CD4-positive, CD25-positive, alpha-beta regulatory T cell (primary cell): ENCODE results near the gene KLF16. TPM values are rescaled to one million over a fixed set of nuclear protein-coding genes. Genes with fewer than 3 reads are reported as not detected.

Experiments
- ATAC-seq, 2 donors: fragments of 150-1000 bp; cut with Tn5 transposase; one replicate each; pipeline ENCODE4 v1.10.0; 2021; ENCODE audit warnings: low read depth in 2 of 2, moderate number of reproducible peaks in 2 of 2, moderate library complexity in 1 of 2
- DNase-seq, 3 donors: peaks; one replicate each; pipeline versions ENCODE4 v3.0.0 to v3.0.0-alpha.2; 2012 to 2022; ENCODE audit warnings: mixed read lengths in 1 of 3
- H3K27ac ChIP-seq: one replicate; pipeline ENCODE4 v1.7.0; 2013; ENCODE audit warnings: mild to moderate bottlenecking, low read length; ENCODE audit not compliant: insufficient read depth, poor library complexity, severe bottlenecking
- H3K27me3 ChIP-seq: one replicate; pipeline ENCODE4 v1.7.0; 2013; ENCODE audit warnings: low read length; ENCODE audit not compliant: control insufficient read depth, insufficient read depth
- H3K36me3 ChIP-seq: one replicate; pipeline ENCODE4 v1.7.0; 2013; ENCODE audit warnings: mild to moderate bottlenecking, low read length, moderate library complexity; ENCODE audit not compliant: control insufficient read depth, insufficient read depth
- H3K4me1 ChIP-seq: 2 replicates; pipeline ENCODE4 v1.7.0; 2013; ENCODE audit warnings: mild to moderate bottlenecking, low read length; ENCODE audit not compliant: insufficient read depth, control insufficient read depth, poor library complexity, severe bottlenecking
- H3K4me3 ChIP-seq: one replicate; pipeline ENCODE4 v1.7.0; 2013; ENCODE audit warnings: low read depth, mild to moderate bottlenecking, low read length, moderate library complexity
- H3K9me3 ChIP-seq, 2 experiments: 1 replicate in 1 of 2; 2 replicates in 1 of 2; pipeline ENCODE4 v1.7.0; 2013; ENCODE audit warnings: low read length in 2 of 2, mild to moderate bottlenecking in 1 of 2, moderate library complexity in 1 of 2; ENCODE audit not compliant: control insufficient read depth in 2 of 2
- H3K27ac Mint-ChIP-seq, 3 donors: one replicate each; pipeline ENCODE4 v1.8.0; 2020 to 2022; ENCODE audit warnings: mild to moderate bottlenecking in 3 of 3, mixed read lengths in 3 of 3, moderate library complexity in 2 of 3
- H3K27me3 Mint-ChIP-seq: one replicate; pipeline ENCODE4 v1.8.0; 2022; ENCODE audit warnings: mild to moderate bottlenecking, mixed read lengths
- H3K36me3 Mint-ChIP-seq: one replicate; pipeline ENCODE4 v1.8.0; 2020; ENCODE audit warnings: mixed read lengths
- H3K4me1 Mint-ChIP-seq, 4 donors: one replicate each; pipeline ENCODE4 v1.8.0; 2020 to 2022; ENCODE audit warnings: mixed read lengths in 4 of 4, mild to moderate bottlenecking in 1 of 4
- H3K4me3 Mint-ChIP-seq, 4 donors: one replicate each; pipeline ENCODE4 v1.8.0; 2020 to 2022; ENCODE audit warnings: mild to moderate bottlenecking in 4 of 4, mixed read lengths in 4 of 4, moderate library complexity in 3 of 4
- H3K9me3 Mint-ChIP-seq, 7 donors: one replicate each; pipeline ENCODE4 v1.8.0; 2020 to 2022; ENCODE audit warnings: mixed read lengths in 7 of 7, mild to moderate bottlenecking in 3 of 7, moderate library complexity in 2 of 7
- polyA plus RNA-seq, 4 donors: library from polyadenylated mRNA; unstranded; fragments of 300-500 nt; fragmentation: Illumina TruSeq; gene quantifications; one replicate each; pipeline ENCODE4 v1.2.3, GENCODE V29; 2021
- total RNA-seq: library from RNA; stranded (reverse); gene quantifications from one replicate; pipeline ENCODE4 v1.2.3, GENCODE V29; 2022

Gene KLF16
- total and polyA plus RNA-seq, 5 donors from 2014 or later: 0.28 to 40.6 (median 0.76) TPM

DNA sequence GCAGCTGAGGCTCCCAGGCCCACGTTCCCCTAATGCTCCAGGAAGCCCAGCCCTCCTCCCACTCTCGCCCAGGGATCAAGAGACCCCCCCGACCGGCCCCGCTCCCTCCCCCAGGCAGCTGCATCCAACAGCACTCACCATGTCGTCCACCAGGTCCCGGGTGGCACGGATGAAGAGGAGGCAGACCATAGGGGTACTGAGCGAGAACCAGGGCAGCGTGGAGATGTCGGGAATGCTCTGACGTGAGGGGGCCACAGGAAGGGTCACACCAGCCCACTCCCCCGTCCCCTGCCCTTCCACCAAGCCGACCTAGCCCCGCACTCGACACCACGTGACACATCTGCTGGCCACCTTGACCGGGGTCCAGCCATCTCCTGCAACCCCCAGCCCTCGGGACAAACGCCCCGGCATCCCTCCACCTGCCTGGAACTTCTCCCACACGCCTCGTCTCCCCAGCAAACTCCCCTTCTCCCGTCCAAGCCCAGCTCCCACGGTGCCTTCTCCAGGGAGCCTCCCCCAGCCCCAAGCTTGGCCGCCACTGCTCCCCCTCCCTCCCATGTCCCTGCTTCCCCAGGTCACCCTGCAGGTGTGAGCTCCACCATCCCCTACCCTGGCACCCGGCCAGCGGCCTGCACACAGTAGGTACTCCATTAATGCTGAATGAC, 56.2 kb downstream of the KLF16 start:
- H3K4me3 ChIP-seq: no peak overlapping the region
- no peak overlapping the region for H3K27ac ChIP-seq
- Mint-ChIP-seq H3K27ac (no peak overlapping the region), H3K9me3 (no peaks in the 10 kb centered on the region), H3K36me3 (no peaks in the 10 kb centered on the region), H3K27me3 (no peaks in the 10 kb centered on the region), H3K4me1 (peaks cover 0 to 6% (median 0%) of the 10 kb centered on the region in 4 donors), H3K4me3 (no peak overlapping the region)
- DNase-seq (no peak), ATAC-seq (no peak)
- H3K27me3 ChIP-seq: no peaks in the 10 kb centered on the region
- H3K9me3 ChIP-seq: no peaks in the 10 kb centered on the region
- H3K36me3 ChIP-seq: no peaks in the 10 kb centered on the region
- peaks cover 7% of the 10 kb centered on the region for H3K4me1 ChIP-seq

DNA sequence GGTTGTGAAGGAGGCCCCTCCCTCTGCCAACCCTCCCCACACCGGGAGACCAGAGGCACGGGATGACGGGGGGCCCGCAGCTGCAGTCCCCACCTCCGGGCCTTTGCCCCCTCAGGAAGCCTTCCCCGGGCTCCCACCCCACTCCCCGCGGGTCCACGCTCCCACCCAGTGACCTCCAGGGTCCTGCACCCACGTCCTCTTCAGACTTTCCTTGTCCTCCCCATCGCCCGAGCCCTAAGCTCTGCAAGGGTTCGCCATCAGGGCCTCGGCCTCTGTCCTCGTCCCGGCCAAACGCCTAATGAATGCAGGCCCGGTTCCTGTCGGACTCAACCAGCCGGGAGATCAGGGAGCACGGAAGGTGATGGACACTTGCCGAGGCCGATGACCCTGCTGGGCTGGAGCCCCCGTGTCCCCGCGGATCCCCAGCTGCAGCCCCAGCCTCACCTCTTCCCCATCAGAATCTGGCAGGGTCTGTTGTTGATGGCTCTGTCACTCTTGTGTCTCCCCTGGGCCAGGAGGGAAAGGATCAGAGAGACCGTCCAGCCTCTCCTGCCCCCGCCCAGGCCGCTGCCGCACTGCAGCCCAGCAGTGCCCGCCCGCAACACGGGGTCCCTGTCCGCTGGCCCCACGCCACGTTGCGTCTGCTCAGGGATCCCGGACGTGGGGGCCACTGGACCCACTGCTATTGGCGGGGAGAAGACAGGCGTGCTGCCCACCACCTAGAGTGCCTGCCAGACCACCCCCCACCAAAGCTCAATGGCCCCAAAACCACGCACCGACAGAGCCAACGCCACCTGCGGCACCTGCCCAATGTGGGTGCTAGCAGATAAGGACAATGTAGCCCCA, 57.0 kb downstream of the KLF16 start:
- no peak overlapping the region for H3K27ac ChIP-seq
- H3K27me3 ChIP-seq: no peaks in the 10 kb centered on the region
- Mint-ChIP-seq H3K4me1 (peaks cover 0 to 4% (median 0%) of the 10 kb centered on the region in 4 donors), H3K27me3 (no peaks in the 10 kb centered on the region), H3K4me3 (no peak overlapping the region), H3K27ac (no peak overlapping the region), H3K9me3 (no peaks in the 10 kb centered on the region), H3K36me3 (no peaks in the 10 kb centered on the region)
- H3K36me3 ChIP-seq: no peaks in the 10 kb centered on the region
- no peak for ATAC-seq
- H3K4me1 ChIP-seq: peaks cover 1% of the 10 kb centered on the region
- no peaks in the 10 kb centered on the region for H3K9me3 ChIP-seq
- H3K4me3 ChIP-seq: no peak overlapping the region
- DNase-seq: no peak

DNA sequence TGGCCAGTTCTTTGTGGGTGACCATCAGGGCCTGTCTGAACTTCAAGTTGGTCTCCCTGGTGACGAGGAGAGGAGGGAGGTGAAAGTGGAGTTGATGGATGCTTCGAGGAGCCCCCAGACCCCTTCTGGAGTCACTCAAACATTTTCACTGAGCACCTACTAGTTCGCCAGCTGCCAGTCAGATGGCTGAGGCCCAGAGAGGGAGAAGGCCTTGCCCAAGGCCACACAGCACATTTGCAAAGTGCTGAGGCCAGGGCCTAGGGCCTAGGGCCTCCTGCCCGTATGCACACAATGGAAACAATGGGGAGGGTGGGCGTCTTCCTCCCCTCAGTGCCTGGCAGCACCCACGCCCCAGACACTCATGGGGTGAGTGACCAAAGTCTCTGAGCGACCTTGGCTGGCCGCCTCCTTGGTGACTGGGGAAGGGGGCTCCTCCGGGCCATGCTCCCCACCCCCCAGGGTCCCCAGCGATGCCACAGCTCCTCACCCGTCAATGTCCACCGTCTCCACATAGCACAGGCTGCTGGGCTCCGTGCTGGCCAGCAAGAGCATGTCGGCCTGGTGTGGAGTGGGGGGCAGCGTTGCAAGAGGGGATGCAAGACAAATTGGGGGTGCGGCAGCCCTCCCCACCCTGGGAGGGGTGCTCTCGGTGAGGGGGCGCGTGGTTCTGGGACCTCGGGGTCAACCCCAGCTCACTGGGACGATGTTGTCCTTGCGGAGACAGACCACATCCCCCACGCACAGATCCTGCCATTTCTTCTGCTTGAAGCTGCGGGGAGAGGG, 57.8 kb downstream of the KLF16 start:
- no peaks in the 10 kb centered on the region for H3K27me3 ChIP-seq
- DNase-seq (no peak), ATAC-seq (no peak)
- peak overlapping the region in 1 of 4 donors; percentile 35 for H3K4me3 Mint-ChIP-seq
- no peaks in the 10 kb centered on the region for H3K4me1 ChIP-seq
- no peak overlapping the region for H3K27ac ChIP-seq
- no peaks in the 10 kb centered on the region for H3K9me3 ChIP-seq
- no peak overlapping the region for H3K4me3 ChIP-seq
- no peaks in the 10 kb centered on the region for H3K4me1 Mint-ChIP-seq
- no peaks in the 10 kb centered on the region for H3K27me3 Mint-ChIP-seq
- H3K9me3 Mint-ChIP-seq: no peaks in the 10 kb centered on the region
- H3K36me3 ChIP-seq: no peaks in the 10 kb centered on the region
- H3K36me3 Mint-ChIP-seq: no peaks in the 10 kb centered on the region
- H3K27ac Mint-ChIP-seq: no peak overlapping the region

DNA sequence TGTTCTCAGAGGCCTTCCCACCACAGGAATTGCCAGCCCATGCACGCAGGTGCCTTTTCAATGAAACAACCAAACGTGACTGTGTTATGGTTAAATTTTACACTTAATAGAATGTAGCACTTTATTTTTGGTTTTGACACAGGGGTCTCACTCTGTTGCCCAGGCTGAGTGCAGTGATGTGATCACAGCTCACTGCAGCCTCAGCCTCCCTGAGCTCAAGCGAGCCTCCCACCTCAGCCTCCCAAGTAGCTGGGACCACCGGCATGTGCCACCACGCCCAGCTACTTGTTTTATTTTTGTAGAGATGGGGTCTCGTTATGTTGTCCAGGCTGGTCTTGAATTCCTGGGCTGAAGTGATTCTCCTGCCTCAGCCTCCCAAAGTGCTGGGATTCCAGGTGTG, 58.5 kb downstream of the KLF16 start:
- Histone ChIP-seq H3K4me1 (no peaks in the 10 kb centered on the region), H3K4me3 (no peak overlapping the region), H3K36me3 (peaks cover 4% of the 10 kb centered on the region), H3K27ac (no peak overlapping the region), H3K9me3 (no peaks in the 10 kb centered on the region), H3K27me3 (no peaks in the 10 kb centered on the region)
- no peaks in the 10 kb centered on the region for H3K9me3 Mint-ChIP-seq
- peaks cover 4% of the 10 kb centered on the region for H3K36me3 Mint-ChIP-seq
- H3K27ac Mint-ChIP-seq: no peak overlapping the region
- no peaks in the 10 kb centered on the region for H3K27me3 Mint-ChIP-seq
- H3K4me3 Mint-ChIP-seq: no peak overlapping the region
- ATAC-seq (no peak), DNase-seq (no peak)
- peaks cover 0 to 3% (median 0%) of the 10 kb centered on the region in 4 donors for H3K4me1 Mint-ChIP-seq

Other genes with a start within 250 kb of the KLF16 start
- 56.5 TPM for gene TCF3, start 211.0 kb downstream of the KLF16 start, total RNA-seq
- gene TCF3, start 211.0 kb downstream of the KLF16 start, polyA plus RNA-seq: 1 to 10 TPM; 3.4 to 7.5 (median 3.6) TPM
- gene ONECUT3, start 110.1 kb downstream of the KLF16 start, total RNA-seq: not detected
- gene ONECUT3, start 110.1 kb downstream of the KLF16 start, polyA plus RNA-seq: not detected
- 12.2 TPM for gene ATP8B3, start 51.3 kb downstream of the KLF16 start, total RNA-seq
- gene ATP8B3, start 51.3 kb downstream of the KLF16 start, polyA plus RNA-seq: 1 to 10 TPM; 1.1 to 3.8 (median 2.6) TPM
- 103 TPM for gene REXO1, start 15.1 kb downstream of the KLF16 start, total RNA-seq
- gene REXO1, start 15.1 kb downstream of the KLF16 start, polyA plus RNA-seq: 1 to 10 TPM; 2.5 to 5.5 (median 3.6) TPM
- gene ABHD17A, start 21.9 kb upstream of the KLF16 start, total RNA-seq: 148 TPM
- gene ABHD17A, start 21.9 kb upstream of the KLF16 start, polyA plus RNA-seq: 100 to 1,000 TPM; 139 to 202 (median 159) TPM
- gene ADAT3, start 41.8 kb upstream of the KLF16 start, total RNA-seq: 6.9 TPM
- gene ADAT3, start 41.8 kb upstream of the KLF16 start, polyA plus RNA-seq: 1 to 10 TPM; 4.4 to 8.8 (median 6.0) TPM
- gene SCAMP4, start 41.8 kb upstream of the KLF16 start, total RNA-seq: 20.8 TPM
- 10 to 100 TPM in 2 of 4 donors, 1 to 10 TPM in 2; 8.2 to 20.3 (median 10.0) TPM for gene SCAMP4, start 41.8 kb upstream of the KLF16 start, polyA plus RNA-seq
- gene CSNK1G2, start 77.6 kb upstream of the KLF16 start, total RNA-seq: 101 TPM
- 10 to 100 TPM; 15.3 to 19.9 (median 17.3) TPM for gene CSNK1G2, start 77.6 kb upstream of the KLF16 start, polyA plus RNA-seq
- 58.6 TPM for gene BTBD2, start 152.1 kb upstream of the KLF16 start, total RNA-seq
- 1 to 10 TPM; 3.2 to 5.4 (median 4.7) TPM for gene BTBD2, start 152.1 kb upstream of the KLF16 start, polyA plus RNA-seq
- 340 TPM for gene MKNK2, start 187.7 kb upstream of the KLF16 start, total RNA-seq
- 10 to 100 TPM; 28.7 to 38.2 (median 32.0) TPM for gene MKNK2, start 187.7 kb upstream of the KLF16 start, polyA plus RNA-seq
- 131 TPM for gene MOB3A, start 232.7 kb upstream of the KLF16 start, total RNA-seq
- 10 to 100 TPM; 73.6 to 91.1 (median 88.0) TPM for gene MOB3A, start 232.7 kb upstream of the KLF16 start, polyA plus RNA-seq
- 16.5 TPM for gene IZUMO4, start 233.3 kb upstream of the KLF16 start, total RNA-seq
- gene IZUMO4, start 233.3 kb upstream of the KLF16 start, polyA plus RNA-seq: under 1 TPM; 0.47 to 0.82 (median 0.70) TPM